ENCODE data around the gene RPA3. TPM values are rescaled to one million over a fixed set of nuclear protein-coding genes. Genes with fewer than 3 reads are reported as not detected.

The RPA3 gene
- total and polyA plus RNA-seq, 2 donors (not counting 3 experiments of a cell fraction or from before 2014, with no cell fraction given), result 15.6 to 34.4 TPM

- dilution Hi-C loops (cut with MboI; ENCODE audit: extremely low pct_ligation_motif_present, low sequenced_read_pairs) (no loop called here), intact Hi-C loops (cut with micrococcal nuclease) (loop anchor here (1.0 to 2.0 kb wide), 6 partner anchors 80 to 615 kb away; partner anchors contain the start of gene GLCCI1)
- no TSS peak for BruUV-seq (replicated peaks)
- Histone ChIP-seq H4K20me1 (replicated peaks; ENCODE audit: control insufficient read depth, extremely low read depth, insufficient read depth, low read length) (no peaks in the 10 kb centered on the region), H2AFZ (ENCODE audit: low read depth, low read length) (no peak overlapping the region), H3K4me1 (ENCODE audit: control insufficient read depth, extremely low read depth, insufficient read depth, low read length) (no peaks in the 10 kb centered on the region), H3K9me3 (replicated peaks; ENCODE audit: control insufficient read depth, insufficient read depth, low read length) (no peaks in the 10 kb centered on the region), H3K27ac (ENCODE audit: insufficient read depth, low read depth, low read length) (no peak overlapping the region), H3K9ac (replicated peaks; ENCODE audit: extremely low read depth, insufficient read depth, low read length) (no peak overlapping the region), H3K27me3 (ENCODE audit: control insufficient read depth in 2 of 2, insufficient read depth in 2 of 2, low read length in 2 of 2) (no peaks in the 10 kb centered on the region), H3K36me3 (ENCODE audit: control insufficient read depth in 2 of 2, extremely low read depth in 1 of 2, insufficient read depth in 2 of 2, low read length in 2 of 2) (no peaks in the 10 kb centered on the region), H3K79me2 (ENCODE audit: control insufficient read depth, insufficient read depth, low read length) (no peaks in the 10 kb centered on the region), H3K4me2 (ENCODE audit: insufficient read depth, low read length) (no peak overlapping the region), H3K4me3 (replicated peaks in 1 of 3; ENCODE audit: insufficient read depth in 1 of 3, low read depth in 1 of 3, low read length in 3 of 3) (no peak overlapping the region), H3K9me1 (replicated peaks; ENCODE audit: control insufficient read depth, extremely low read depth, insufficient read depth, low read length) (no peaks in the 10 kb centered on the region)
- POLR2A ChIA-PET, result no interaction called here
- no peak for FAIRE-seq
- CTCF ChIA-PET, result interaction anchor here (0.7 to 3.2 kb wide), 63 partner anchors 11 to 614 kb away, joined by 3 to 153 read pairs (median 7); partner anchors contain the start of genes GLCCI1, RPA3 and UMAD1
- TF ChIP-seq, protein P1, sequence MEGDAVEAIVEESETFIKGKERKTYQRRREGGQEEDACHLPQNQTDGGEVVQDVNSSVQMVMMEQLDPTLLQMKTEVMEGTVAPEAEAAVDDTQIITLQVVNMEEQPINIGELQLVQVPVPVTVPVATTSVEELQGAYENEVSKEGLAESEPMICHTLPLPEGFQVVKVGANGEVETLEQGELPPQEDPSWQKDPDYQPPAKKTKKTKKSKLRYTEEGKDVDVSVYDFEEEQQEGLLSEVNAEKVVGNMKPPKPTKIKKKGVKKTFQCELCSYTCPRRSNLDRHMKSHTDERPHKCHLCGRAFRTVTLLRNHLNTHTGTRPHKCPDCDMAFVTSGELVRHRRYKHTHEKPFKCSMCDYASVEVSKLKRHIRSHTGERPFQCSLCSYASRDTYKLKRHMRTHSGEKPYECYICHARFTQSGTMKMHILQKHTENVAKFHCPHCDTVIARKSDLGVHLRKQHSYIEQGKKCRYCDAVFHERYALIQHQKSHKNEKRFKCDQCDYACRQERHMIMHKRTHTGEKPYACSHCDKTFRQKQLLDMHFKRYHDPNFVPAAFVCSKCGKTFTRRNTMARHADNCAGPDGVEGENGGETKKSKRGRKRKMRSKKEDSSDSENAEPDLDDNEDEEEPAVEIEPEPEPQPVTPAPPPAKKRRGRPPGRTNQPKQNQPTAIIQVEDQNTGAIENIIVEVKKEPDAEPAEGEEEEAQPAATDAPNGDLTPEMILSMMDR (IDR thresholded peaks at IDR 0.05; ENCODE audit: extremely low read depth in 1 of 2, insufficient read depth in 1 of 2, low read depth in 1 of 2, low read length in 2 of 2), result no peak
- TF ChIP-seq GATA2 (IDR thresholded peaks at IDR 0.05; ENCODE audit: insufficient read depth, insufficient read length, low read depth, low read length) (no peak), FOS (IDR thresholded peaks at IDR 0.05; ENCODE audit: borderline replicate concordance, insufficient read depth, low read length) (no peak), POLR2AphosphoS5 (IDR thresholded peaks at IDR 0.05; ENCODE audit: insufficient read depth, low read depth, low read length) (no peak), JUN (IDR thresholded peaks at IDR 0.05; ENCODE audit: borderline replicate concordance, insufficient read depth, insufficient read length, low read depth) (no peak), EZH2 (IDR thresholded peaks at IDR 0.05; ENCODE audit: borderline replicate concordance, low read depth, low read length, severe bottlenecking) (no peak), MYC (IDR thresholded peaks at IDR 0.05; ENCODE audit: low read depth, low read length) (no peak), POLR2A (IDR thresholded peaks at IDR 0.05; ENCODE audit: low read depth, low read length) (no peak), MAX (IDR thresholded peaks at IDR 0.05; ENCODE audit: insufficient read depth, insufficient read length) (no peak)
- no peak for DNase-seq (ENCODE audit: low read depth, low spot score)
Observed at GRCh38 chr7:7681936-7682329, 36.5 kb downstream of the RPA3 start.
